ENCODE measurements around the gene PLEKHA5. TPM values are rescaled to one million over a fixed set of nuclear protein-coding genes. Genes with fewer than 3 reads are reported as not detected.

The PLEKHA5 gene
- total and polyA plus RNA-seq, 2 experiments from 2014 or later: 82.8 to 112 TPM

GRCh38 chr12:19230299-19230866 is 100.8 kb downstream of the PLEKHA5 start:
- Histone ChIP-seq H3K4me3 (no peak overlapping the region), H3K27ac (ENCODE audit: low read depth) (no peak overlapping the region), H3K27me3 (ENCODE audit: insufficient read depth) (no peaks in the 10 kb centered on the region), H4K20me1 (replicated peaks; ENCODE audit: insufficient read depth) (peaks cover 5% of the 10 kb centered on the region), H3F3A (replicated peaks; ENCODE audit: low read depth) (no peaks in the 10 kb centered on the region), H3K36me3 (ENCODE audit: insufficient read depth) (no peaks in the 10 kb centered on the region; the same call in 1 of the 2 replicates), H3K79me2 (replicated peaks; ENCODE audit: insufficient read depth) (peaks cover 87% of the 10 kb centered on the region), H2AFZ (no peak overlapping the region), H3K9me2 (ENCODE audit: insufficient read depth) (no peaks in the 10 kb centered on the region), H3K4me2 (no peak overlapping the region), H3K4me1 (ENCODE audit: insufficient read depth) (peaks cover 30% of the 10 kb centered on the region)
- Mint-ChIP-seq H3K4me1 (peaks cover 41% of the 10 kb centered on the region), H3K4me3 (no peak overlapping the region), H3K36me3 (ENCODE audit: low read depth) (peaks cover 31% of the 10 kb centered on the region), H3K27ac (no peak overlapping the region), H3K9me3 (peaks cover 24% of the 10 kb centered on the region), H3K27me3 (ENCODE audit: insufficient read depth, low read depth, poor library complexity) (peaks cover 5% of the 10 kb centered on the region)
- ATAC-seq (no peak), DNase-seq (ENCODE audit: low spot score) (no peak)
- TF ChIP-seq REST (IDR thresholded peaks at IDR 0.05; ENCODE audit: unreplicated experiment): no peak
- no peak for TF ChIP-seq EZH2phosphoT487 (IDR thresholded peaks at IDR 0.05; ENCODE audit: unreplicated experiment)
- TF ChIP-seq CTCF (conservative IDR thresholded peaks at IDR 0.05; ENCODE audit: low read depth in 2 of 2): no peak
- TF ChIP-seq STAT1 (IDR thresholded peaks at IDR 0.05; ENCODE audit: unreplicated experiment): no peak
- TF ChIP-seq NANOG (IDR thresholded peaks at IDR 0.05; ENCODE audit: borderline replicate concordance): no peak
- TF ChIP-seq POLR2AphosphoS5 (IDR thresholded peaks at IDR 0.05; ENCODE audit: low read depth): no peak
- no peak for TF ChIP-seq EZH2 (IDR thresholded peaks at IDR 0.05; ENCODE audit: low read depth, unreplicated experiment)
- no peak for TF ChIP-seq ZNF462 (CRISPR knock-in tag; IDR thresholded peaks at IDR 0.05)
- no peak for TF ChIP-seq ZNF331 (CRISPR knock-in tag; IDR thresholded peaks at IDR 0.05; ENCODE audit: low read depth)

Measured in GM23338 (cell line).